Adrenal gland (tissue), 12 donors: ENCODE results near the gene MISFA. TPM values are rescaled to one million over a fixed set of nuclear protein-coding genes. Genes with fewer than 3 reads are reported as not detected.
A peak's percentile ranks its signal among the peaks of the same experiment; 100 is the strongest.

ENCODE experiments used
- DNase-seq, 7 donors: peaks; one replicate each; pipeline ENCODE4 v3.0.0-alpha.2; 2019 to 2020
- H3K27ac ChIP-seq, 5 donors: fragments of 200-600 bp; sonication (generic) in 4 of 5; 1 replicate in 3 of 5; 2 replicates in 2 of 5; pipeline versions ENCODE4 v1.5.1 to v1.8.0; 2016 to 2020; ENCODE audit warnings: mild to moderate bottlenecking in 1 of 5
- H3K27me3 ChIP-seq: fragments of 200-600 bp; 2 replicates; pipeline ENCODE4 v1.8.0; 2021
- H3K36me3 ChIP-seq, 2 donors: fragments of 200-600 bp; replicated peaks in 1 of 2; 1 replicate in 1 of 2; 2 replicates in 1 of 2; pipeline versions ENCODE4 v1.5.1 to v1.8.0; 2018 to 2022
- H3K4me1 ChIP-seq, 2 donors: fragments of 200-600 bp; replicated peaks in 1 of 2; 1 replicate in 1 of 2; 2 replicates in 1 of 2; pipeline versions ENCODE4 v1.5.1 to v1.8.0; 2018 to 2021
- H3K4me3 ChIP-seq, 4 donors: fragments of 200-600 bp; sonication (generic) in 3 of 4; one replicate each; pipeline ENCODE4 v1.5.1; 2016 to 2018
- H3K9me3 ChIP-seq, 3 donors: fragments of 200-600 bp; sonication (generic) in 1 of 3; replicated peaks in 1 of 3; 1 replicate in 2 of 3; 2 replicates in 1 of 3; pipeline versions ENCODE4 v1.5.1 to v1.8.0; 2016 to 2021
- POLR2A ChIP-seq, 2 donors: fragments of 450-650 bp; IDR thresholded peaks; one replicate each; pipeline ENCODE4 v1.6.1; 2017; ENCODE audit warnings: antibody characterized with exemption in 2 of 2, mild to moderate bottlenecking in 2 of 2, moderate library complexity in 1 of 2
- WGBS, 4 donors: extraction: QIAGEN DNeasy Blood & Tissue Kit in 2 of 4; methylation state at CpG; one replicate each; pipeline versions ENCODE4 v1.1.5 to v1.1.7; 2013 to 2017; 5-methylcytosine and 5-hydroxymethylcytosine counted together
- intact Hi-C, 2 donors: fragments of 100-400 bp; cut with DNase I; formaldehyde crosslinking; loops; one replicate each; pipeline versions ENCODE4 v1.14.1 to v1.15.0; 2022 to 2023
- polyA plus RNA-seq, 3 donors: library from polyadenylated mRNA; stranded (reverse); fragments of 200-250 nt in 2 of 3; fragments of 350-450 nt in 1 of 3; fragmentation: Illumina TruSeq in 1 of 3; extraction: RNeasy Lipid Tissue Mini Kit (QIAGEN cat#74804) in 1 of 3; gene quantifications; one replicate each; pipeline ENCODE4 v1.2.3, GENCODE V29; 2013 to 2014
- total RNA-seq, 9 donors: library from RNA; depleted of rRNA in 4 of 9; stranded (reverse); fragments of >200 nt in 4 of 9; fragments of 120-200 nt in 1 of 9; fragmentation: NEBNext Ultra II Directional in 1 of 9; extraction: Animal tissue kit (Norgen Biotek cat#: 25700) in 1 of 9; gene quantifications; one replicate each; pipeline versions ENCODE4 v1.1.0 to v1.2.4, GENCODE V29; 2013 to 2023
- TF ChIP-seq, protein P1 (sequence below), 6 experiments: fragments of 450-650 bp in 4 of 6; fragments of 200-600 bp in 2 of 6; sonication (generic) in 1 of 6; IDR thresholded peaks; 1 replicate in 5 of 6; 2 replicates in 1 of 6; pipeline versions ENCODE4 v1.5.1 to v1.8.0; 2016 to 2021; ENCODE audit warnings: antibody characterized with exemption in 6 of 6, mild to moderate bottlenecking in 2 of 6, moderate library complexity in 1 of 6
- donor health status: healthy with polysubstance abuse.
- donor health status: Bipolar disorder and iron deficiency.
- donor health status: DM: yes; HTN: yes; CAD: no.
- donor health status: DM: no; HTN: no; CAD: no.
- donor health status: DM: no; HTN: no; CAD: no.
- donor health status: DM: yes; HTN: yes; CAD: no.

Gene MISFA
- total and polyA plus RNA-seq, 12 donors = 0.55 to 17.3 (median 3.7) TPM; not detected in 2

- Histone ChIP-seq H3K4me3 (no peak overlapping the region), H3K27me3 (no peaks in the 10 kb centered on the region), H3K4me1 (peaks cover 16 to 19% of the 10 kb centered on the region in 2 donors), H3K27ac (no peak overlapping the region), H3K36me3 (peaks cover 0 to 52% of the 10 kb centered on the region in 2 donors), H3K9me3 (no peaks in the 10 kb centered on the region)
- intact Hi-C loops = no loop called here
- WGBS, 4 donors = 90 to 98% (median 96%) methylated on average over 4 of the region's 4 CpGs
- no peak for DNase-seq
- TF ChIP-seq POLR2A (IDR thresholded peaks at IDR 0.05) = no peak
- TF ChIP-seq, protein P1, sequence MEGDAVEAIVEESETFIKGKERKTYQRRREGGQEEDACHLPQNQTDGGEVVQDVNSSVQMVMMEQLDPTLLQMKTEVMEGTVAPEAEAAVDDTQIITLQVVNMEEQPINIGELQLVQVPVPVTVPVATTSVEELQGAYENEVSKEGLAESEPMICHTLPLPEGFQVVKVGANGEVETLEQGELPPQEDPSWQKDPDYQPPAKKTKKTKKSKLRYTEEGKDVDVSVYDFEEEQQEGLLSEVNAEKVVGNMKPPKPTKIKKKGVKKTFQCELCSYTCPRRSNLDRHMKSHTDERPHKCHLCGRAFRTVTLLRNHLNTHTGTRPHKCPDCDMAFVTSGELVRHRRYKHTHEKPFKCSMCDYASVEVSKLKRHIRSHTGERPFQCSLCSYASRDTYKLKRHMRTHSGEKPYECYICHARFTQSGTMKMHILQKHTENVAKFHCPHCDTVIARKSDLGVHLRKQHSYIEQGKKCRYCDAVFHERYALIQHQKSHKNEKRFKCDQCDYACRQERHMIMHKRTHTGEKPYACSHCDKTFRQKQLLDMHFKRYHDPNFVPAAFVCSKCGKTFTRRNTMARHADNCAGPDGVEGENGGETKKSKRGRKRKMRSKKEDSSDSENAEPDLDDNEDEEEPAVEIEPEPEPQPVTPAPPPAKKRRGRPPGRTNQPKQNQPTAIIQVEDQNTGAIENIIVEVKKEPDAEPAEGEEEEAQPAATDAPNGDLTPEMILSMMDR (IDR thresholded peaks at IDR 0.05) = no peak
These were observed 12.8 kb downstream of the MISFA start for GRCh38 chr11:18612394-18612793.

DNA sequence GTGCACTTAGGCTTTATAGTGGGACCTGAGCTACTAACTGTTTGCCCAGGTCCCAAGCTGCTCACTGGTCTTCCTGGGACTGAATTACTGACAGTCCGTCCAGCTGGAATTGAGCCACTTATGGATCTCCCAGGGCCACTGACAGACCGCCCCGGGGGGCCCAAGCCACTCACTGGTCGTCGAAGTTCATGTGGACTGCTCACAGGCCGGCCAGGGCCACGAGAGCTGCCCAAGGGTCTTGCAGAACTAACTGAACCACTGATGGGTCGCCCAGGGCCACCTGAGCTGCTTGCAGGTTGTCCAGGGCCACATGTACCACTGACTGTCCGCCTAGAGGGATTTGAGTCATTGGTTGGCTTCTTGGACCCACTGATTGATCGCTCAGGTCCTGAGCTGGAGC lies 15.1 kb downstream of the MISFA start:
- no peak for DNase-seq
- Histone ChIP-seq H3K9me3 (no peaks in the 10 kb centered on the region), H3K27ac (no peak overlapping the region), H3K36me3 (peaks cover 0 to 37% of the 10 kb centered on the region in 2 donors), H3K27me3 (no peaks in the 10 kb centered on the region), H3K4me3 (no peak overlapping the region), H3K4me1 (peaks cover 14 to 19% of the 10 kb centered on the region in 2 donors)
- TF ChIP-seq, protein P1 (IDR thresholded peaks at IDR 0.05) = no peak
- TF ChIP-seq POLR2A (IDR thresholded peaks at IDR 0.05) = no peak
- WGBS, 4 donors = 87 to 97% (median 93%) methylated on average over 3 to 10 of the region's 10 CpGs
- intact Hi-C loops = no loop called here

DNA sequence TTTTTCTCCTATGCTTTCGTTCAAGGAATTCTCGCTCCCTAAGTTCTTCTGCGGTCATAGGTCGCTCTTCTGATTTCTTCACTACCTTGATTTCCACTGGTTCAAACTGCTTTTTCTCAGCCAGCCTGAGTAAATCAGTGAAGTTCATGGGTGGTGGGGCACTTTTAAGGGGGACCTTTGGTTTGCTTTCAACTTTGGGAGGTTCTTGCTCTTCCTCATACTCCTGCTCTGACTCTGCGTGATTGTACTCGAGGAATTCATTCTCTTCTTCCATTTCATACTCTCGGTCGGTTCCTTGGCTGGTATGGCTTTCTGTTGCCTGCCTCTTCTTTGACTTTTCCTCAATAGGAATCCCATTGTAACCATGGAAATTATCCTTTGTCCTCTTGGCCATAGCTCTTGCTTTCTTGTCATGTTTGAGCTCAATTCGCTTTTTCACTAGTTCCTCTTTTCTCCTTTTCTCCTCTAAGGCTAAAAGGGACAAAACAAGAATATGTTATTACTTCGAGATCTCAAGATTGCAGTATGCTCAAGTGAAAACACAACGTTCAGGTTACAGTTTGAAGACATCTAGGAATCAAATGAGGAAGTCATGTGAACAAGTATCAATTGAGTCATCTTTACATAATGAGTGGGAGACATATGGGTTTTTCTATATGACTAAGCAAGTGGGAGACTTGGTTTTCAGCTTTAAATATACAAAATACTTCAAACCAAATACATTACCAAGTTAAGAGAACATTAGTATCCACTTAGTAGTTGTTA lies 16.2 kb downstream of the MISFA start:
- no peaks in the 10 kb centered on the region for H3K27me3 ChIP-seq
- H3K36me3 ChIP-seq = peaks cover 0 to 28% of the 10 kb centered on the region in 2 donors
- no peak for TF ChIP-seq POLR2A (IDR thresholded peaks at IDR 0.05)
- TF ChIP-seq, protein P1 (IDR thresholded peaks at IDR 0.05) = no peak
- peaks cover 14 to 18% of the 10 kb centered on the region in 2 donors for H3K4me1 ChIP-seq
- DNase-seq = no peak
- 88 to 91% (median 90%) methylated on average over 11 of the region's 11 CpGs for WGBS, 4 donors
- no peak overlapping the region for H3K4me3 ChIP-seq
- intact Hi-C loops = no loop called here
- no peaks in the 10 kb centered on the region for H3K9me3 ChIP-seq
- no peak overlapping the region for H3K27ac ChIP-seq

DNA sequence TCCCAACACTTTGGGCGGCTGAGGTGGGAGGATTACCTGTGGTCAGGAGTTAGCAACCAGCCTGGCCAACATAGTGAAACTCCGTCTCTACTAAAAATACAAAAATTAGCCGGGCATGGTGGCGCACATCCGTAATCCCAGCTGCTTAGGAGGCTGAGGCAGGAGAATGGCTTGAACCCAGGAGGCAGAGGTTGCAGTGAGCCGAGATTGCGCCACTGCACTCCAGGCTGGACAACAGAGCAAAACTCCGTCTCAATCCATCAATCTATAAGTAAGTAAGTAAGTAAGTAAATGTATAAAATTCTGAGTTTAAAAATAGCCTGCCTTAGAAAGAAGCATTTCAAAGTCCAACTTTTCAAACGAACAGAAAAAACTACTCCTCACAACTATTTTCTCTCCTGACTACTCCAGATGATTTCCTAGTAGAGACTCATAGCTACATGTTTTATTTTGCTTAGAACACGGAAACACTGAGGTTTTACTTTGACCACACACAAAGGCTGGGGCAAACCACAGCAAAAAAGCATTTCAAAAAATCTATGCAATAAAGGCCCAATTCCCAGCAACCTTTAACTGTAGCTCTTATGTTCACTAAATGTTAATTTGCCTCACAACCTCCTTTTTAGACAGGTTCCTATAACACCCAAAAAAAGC lies 18.2 kb downstream of the MISFA start:
- Histone ChIP-seq H3K27me3 (no peaks in the 10 kb centered on the region), H3K4me1 (peaks cover 14 to 18% of the 10 kb centered on the region in 2 donors), H3K4me3 (no peak overlapping the region), H3K27ac (peak overlapping the region in 3 of 5 donors; percentile 45 to 63 (median 61)), H3K36me3 (peaks cover 0 to 19% of the 10 kb centered on the region in 2 donors), H3K9me3 (no peaks in the 10 kb centered on the region)
- TF ChIP-seq POLR2A (IDR thresholded peaks at IDR 0.05) = no peak
- TF ChIP-seq, protein P1 (IDR thresholded peaks at IDR 0.05) = no peak
- intact Hi-C loops = no loop called here
- WGBS, 4 donors = 68 to 79% (median 72%) methylated on average over 10 of the region's 10 CpGs
- no peak for DNase-seq
